K562 (cell line): ENCODE results near the gene SCG3. TPM values are rescaled to one million over a fixed set of nuclear protein-coding genes. Genes with fewer than 3 reads are reported as not detected.
A peak's percentile ranks its signal among the peaks of the same experiment; 100 is the strongest.

ENCODE experiments used
- ATAC-seq: fragments of 200-7000 bp; cut with Tn5 transposase; 3 replicates; pipeline ENCODE4 v1.9.1; 2020; ENCODE audit warnings: moderate library complexity
- BruUV-seq: library from RNA; stranded (reverse); fragments of 400-500 nt; replicated peaks from 2 replicates; lab custom pipeline; 2021; lab: Mats Ljungman, UMichigan
- CTCF ChIA-PET: fragments of 300-600 bp; formaldehyde crosslinking; extraction: SDS; loops from one replicate; lab custom pipeline; 2021; ENCODE audit warnings: low intra/inter-chr PET ratio; lab: Yijun Ruan, JAX
- POLR2A ChIA-PET: fragments of 300-600, 350-650 bp; sonication (Branson Sonifier 250); formaldehyde crosslinking; extraction: SDS; loops from one replicate; lab custom pipeline; 2021; ENCODE audit warnings: antibody characterized with exemption, inconsistent platforms; lab: Yijun Ruan, JAX
- DNase-seq, 4 experiments: peaks; one replicate each; pipeline versions ENCODE4 v3.0.0 to v3.0.0-alpha.2; 2011 to 2018; ENCODE audit warnings: low spot score in 3 of 4, mixed read lengths in 3 of 4; ENCODE audit errors: extremely low read depth in 1 of 4
- FAIRE-seq: peaks from 2 replicates; lab custom pipeline; 2011; peaks lifted over from hg19 to GRCh38; lab: Jason Lieb, UNC
- H2AFZ ChIP-seq: 2 replicates; pipeline ENCODE4 v1.6.0; 2011; ENCODE audit warnings: low read depth, low read length, control low read depth, inconsistent platforms
- H3K27ac ChIP-seq: fragments of 200-600 bp; 3 replicates; pipeline ENCODE4 v1.8.0; 2011; ENCODE audit warnings: low read depth, mild to moderate bottlenecking, control low read depth, inconsistent platforms, low read length, moderate library complexity, mixed read lengths; ENCODE audit errors: extremely low read depth
- H3K27me3 ChIP-seq, 2 experiments: fragments of 300-600 bp in 1 of 2; 2 replicates in 1 of 2; 3 replicates in 1 of 2; pipeline versions ENCODE4 v1.6.0 to v1.8.0; 2011; ENCODE audit warnings: inconsistent platforms in 2 of 2, low read length in 2 of 2, mild to moderate bottlenecking in 1 of 2, mixed read lengths in 1 of 2, moderate library complexity in 1 of 2; ENCODE audit not compliant: control insufficient read depth in 2 of 2, insufficient read depth in 2 of 2
- H3K36me3 ChIP-seq: fragments of 300-600 bp; 3 replicates; pipeline ENCODE4 v1.8.0; 2011; ENCODE audit warnings: mild to moderate bottlenecking, low read length, inconsistent platforms; ENCODE audit not compliant: control insufficient read depth, insufficient read depth
- H3K4me1 ChIP-seq, 2 experiments: fragments of 200-600 bp in 1 of 2; replicated peaks in 1 of 2; 2 replicates in 1 of 2; 3 replicates in 1 of 2; pipeline versions ENCODE4 v1.5.1 to v1.8.0; 2011; ENCODE audit warnings: inconsistent platforms in 2 of 2, low read length in 2 of 2, mild to moderate bottlenecking in 1 of 2, mixed read lengths in 1 of 2, moderate library complexity in 1 of 2; ENCODE audit not compliant: control insufficient read depth in 2 of 2, insufficient read depth in 2 of 2
- H3K4me2 ChIP-seq: 2 replicates; pipeline ENCODE4 v1.6.1; 2011; ENCODE audit warnings: low read length, control low read depth, inconsistent platforms, mixed read lengths; ENCODE audit not compliant: insufficient read depth
- H3K4me3 ChIP-seq: fragments of 200-600 bp; sonication (generic), shearing (Covaris generic); 2 replicates; pipeline ENCODE4 v1.5.1; 2016; ENCODE audit warnings: control low read depth, inconsistent platforms
- H3K79me2 ChIP-seq: fragments of 200-600 bp; 3 replicates; pipeline ENCODE4 v1.8.0; 2011; ENCODE audit warnings: low read length, inconsistent platforms; ENCODE audit not compliant: control insufficient read depth, insufficient read depth
- H3K9ac ChIP-seq, 2 experiments: 2 replicates each; pipeline versions ENCODE4 v1.6.0 to v1.6.1; 2011; ENCODE audit warnings: low read depth in 2 of 2, low read length in 2 of 2, control low read depth in 1 of 2, inconsistent platforms in 1 of 2, mild to moderate bottlenecking in 1 of 2, mixed read lengths in 1 of 2; ENCODE audit not compliant: insufficient read depth in 1 of 2
- H3K9me1 ChIP-seq: one replicate; pipeline ENCODE4 v1.6.0; 2011; ENCODE audit warnings: inconsistent platforms, mild to moderate bottlenecking, low read length, moderate library complexity; ENCODE audit not compliant: control insufficient read depth, insufficient read depth
- H3K9me3 ChIP-seq: replicated peaks from 2 replicates; pipeline ENCODE4 v1.5.1; 2011; ENCODE audit warnings: low read depth, low read length, inconsistent platforms; ENCODE audit not compliant: control insufficient read depth, insufficient read depth
- H4K20me1 ChIP-seq: replicated peaks from 2 replicates; pipeline ENCODE4 v1.6.1; 2011; ENCODE audit warnings: low read length, inconsistent platforms, mixed read lengths; ENCODE audit not compliant: control insufficient read depth, insufficient read depth
- RAD21 ChIP-seq, 2 experiments: fragments of 250-450 bp in 1 of 2; fragments of 450-650 bp in 1 of 2; sonication (Bioruptor Pico) in 1 of 2; formaldehyde crosslinking in 1 of 2; IDR thresholded peaks in 1 of 2; conservative IDR thresholded peaks in 1 of 2; 2 replicates each; pipeline versions ENCODE4 v1.4.0 to v1.8.0; 2020 to 2022; ENCODE audit warnings: mild to moderate bottlenecking in 2 of 2, moderate library complexity in 1 of 2
- TEAD4 ChIP-seq, 2 experiments: sonication (generic) in 1 of 2; formaldehyde crosslinking in 1 of 2; IDR thresholded peaks; 2 replicates each; pipeline versions ENCODE4 v1.6.1 to v1.8.0; 2012 to 2022; ENCODE audit warnings: borderline replicate concordance in 1 of 2, inconsistent platforms in 1 of 2, low read length in 1 of 2, mild to moderate bottlenecking in 1 of 2, missing genetic modification reagents in 1 of 2
- WGBS: fragments of 100-300 bp; shearing (Covaris generic); methylation state at CpG from one replicate; pipeline ENCODE4 v1.1.6; 2016; ENCODE audit warnings: low coverage, mixed read lengths; ENCODE audit not compliant: insufficient coverage; ENCODE audit errors: missing lambda C conversion rate; 5-methylcytosine and 5-hydroxymethylcytosine counted together
- in situ Hi-C: fragments of 300-500 bp; cut with MboI; formaldehyde crosslinking; loops from 4 replicates; pipeline ENCODE4 v1.15.0; 2018; ENCODE audit warnings: inconsistent platforms, mixed read lengths
- intact Hi-C: fragments of 100-400 bp; cut with micrococcal nuclease; formaldehyde crosslinking; loops from 2 replicates; pipeline ENCODE4 v1.14.2; 2022
- polyA plus RNA-seq, 8 experiments: library from polyadenylated mRNA; depleted of rRNA in 4 of 8; stranded (reverse) in 5 of 8; unstranded in 3 of 8; fragments of >200 nt; fragmentation: Nextera tagmentation in 2 of 8; fragmentation: Illumina TruSeq in 1 of 8; extraction: Ambion mirVana in 2 of 8; extraction: Trizol in 1 of 8; gene quantifications; 2 replicates each; pipeline versions ENCODE4 v1.2.1 to v1.2.3, GENCODE V29; 2011 to 2014; ENCODE audit warnings: inconsistent platforms in 1 of 8, missing spikeins in 1 of 8
- total RNA-seq, 7 experiments: library from RNA; depleted of rRNA in 6 of 7; stranded (reverse); fragments of >200 nt in 6 of 7; fragmentation: Illumina TruSeq in 2 of 7; extraction: Trizol in 2 of 7; gene quantifications; 2 replicates each; pipeline versions ENCODE4 v1.2.1 to v1.2.3, GENCODE V29; 2011 to 2021; ENCODE audit warnings: low replicate concordance in 1 of 7
- TF ChIP-seq, protein P1 (sequence below): fragments of 450-650 bp; IDR thresholded peaks from 2 replicates; pipeline ENCODE4 v1.6.1; 2016
- TF ChIP-seq, protein P2 (sequence below), 3 experiments: IDR thresholded peaks in 2 of 3; conservative IDR thresholded peaks in 1 of 3; 2 replicates each; pipeline ENCODE4 v1.5.1; 2011 to 2012; ENCODE audit warnings: low read length in 3 of 3, mild to moderate bottlenecking in 3 of 3, control low read depth in 2 of 3, improper control_type of control experiment in 1 of 3, inconsistent platforms in 1 of 3, low read depth in 1 of 3, mixed read lengths in 1 of 3, moderate library complexity in 1 of 3; ENCODE audit not compliant: insufficient read depth in 2 of 3
- TF ChIP-seq, protein P3 (sequence below), 2 experiments: IDR thresholded peaks; 2 replicates each; pipeline ENCODE4 v1.6.1; 2011; ENCODE audit warnings: borderline replicate concordance in 1 of 2, control low read depth in 1 of 2, low read depth in 1 of 2, low read length in 1 of 2, mild to moderate bottlenecking in 1 of 2, mixed read lengths in 1 of 2, moderate library complexity in 1 of 2; ENCODE audit not compliant: insufficient read depth in 1 of 2, insufficient read length in 1 of 2, poor library complexity in 1 of 2, severe bottlenecking in 1 of 2; ENCODE audit errors: extremely low read depth in 1 of 2

Gene SCG3
- total and polyA plus RNA-seq, 9 of the 15 experiments (the other 6 are each of a cell fraction or from before 2014, with no cell fraction given): 13.0 to 43.8 (median 21.0) TPM

DNA sequence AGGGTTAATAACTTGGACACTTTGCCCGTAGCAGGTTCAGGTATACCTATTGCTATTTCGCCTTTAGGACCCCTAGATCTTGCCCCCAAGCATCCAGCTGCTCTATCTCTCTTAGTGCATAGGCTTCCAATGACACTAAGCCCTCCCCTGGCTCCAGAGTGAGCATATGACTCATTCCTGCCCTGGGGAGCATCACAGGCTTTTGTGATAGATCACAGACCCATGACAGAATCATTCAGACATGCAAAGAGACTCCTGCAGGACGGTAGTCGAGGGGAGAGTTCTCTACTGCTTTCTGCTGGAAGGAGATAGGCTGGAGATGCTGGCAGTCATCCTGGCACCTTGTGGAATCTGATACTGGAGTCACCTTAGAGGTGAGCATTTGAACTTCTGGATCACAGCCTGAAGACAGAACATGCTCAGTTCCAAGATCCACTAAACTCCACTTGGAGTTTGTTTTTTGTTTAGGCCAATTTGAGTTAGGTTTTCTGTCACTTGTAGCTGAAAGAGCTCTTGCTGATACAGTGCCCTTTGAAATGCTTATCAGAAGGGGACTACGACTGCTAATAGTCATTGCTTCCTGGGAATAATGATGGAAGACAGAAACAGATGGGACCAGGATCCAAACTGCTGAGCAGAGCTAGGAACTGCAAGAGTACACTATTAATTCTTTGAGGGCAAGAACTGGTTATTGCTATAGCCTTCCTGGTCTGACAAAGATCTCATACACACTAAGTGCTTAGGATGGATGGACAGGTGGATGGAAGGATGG is 45.2 kb downstream of the SCG3 start (continued):
- TF ChIP-seq, protein P1, sequence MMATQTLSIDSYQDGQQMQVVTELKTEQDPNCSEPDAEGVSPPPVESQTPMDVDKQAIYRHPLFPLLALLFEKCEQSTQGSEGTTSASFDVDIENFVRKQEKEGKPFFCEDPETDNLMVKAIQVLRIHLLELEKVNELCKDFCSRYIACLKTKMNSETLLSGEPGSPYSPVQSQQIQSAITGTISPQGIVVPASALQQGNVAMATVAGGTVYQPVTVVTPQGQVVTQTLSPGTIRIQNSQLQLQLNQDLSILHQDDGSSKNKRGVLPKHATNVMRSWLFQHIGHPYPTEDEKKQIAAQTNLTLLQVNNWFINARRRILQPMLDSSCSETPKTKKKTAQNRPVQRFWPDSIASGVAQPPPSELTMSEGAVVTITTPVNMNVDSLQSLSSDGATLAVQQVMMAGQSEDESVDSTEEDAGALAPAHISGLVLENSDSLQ: peak; percentile 88

DNA sequence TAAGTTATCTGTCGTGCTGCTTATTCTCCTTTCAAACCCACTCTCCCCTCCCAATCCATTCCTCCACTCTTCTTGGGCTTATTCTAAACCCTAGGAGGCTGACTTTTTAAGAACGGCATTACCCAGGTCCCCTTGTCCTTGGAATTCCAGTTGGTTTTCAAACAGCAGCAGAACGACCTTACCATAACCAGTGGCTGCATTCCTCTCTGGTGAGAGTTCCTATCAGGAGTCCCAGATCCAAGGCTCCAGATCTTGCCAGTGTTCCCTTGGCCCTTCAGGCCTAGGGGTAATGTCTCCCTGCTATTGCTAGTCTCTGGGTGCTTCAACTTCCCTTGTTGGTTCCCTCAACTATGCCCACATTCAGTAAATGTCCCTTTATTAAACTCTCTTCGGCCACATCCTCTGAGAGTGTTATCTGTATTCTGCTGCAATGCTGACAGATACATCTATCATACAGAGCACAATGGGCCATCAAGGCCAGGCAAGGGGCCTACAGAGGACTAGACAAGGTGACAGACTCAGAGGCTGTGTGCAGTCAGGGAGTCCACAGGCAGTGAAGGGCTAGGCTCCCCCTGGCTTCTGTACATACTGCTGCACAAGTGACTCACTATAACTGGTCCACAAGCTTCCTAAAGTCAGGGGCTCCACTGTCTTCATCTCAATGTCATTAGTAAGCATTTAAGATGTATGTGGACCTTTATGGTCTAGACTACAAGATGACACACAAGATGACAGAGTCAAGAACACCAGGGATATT is 46.0 kb downstream of the SCG3 start:
- 50% methylated on average over 4 of the region's 4 CpGs for WGBS
- peaks cover 5% of the 10 kb centered on the region; the same call in 2 of the 3 replicates for H3K36me3 ChIP-seq
- no TSS peak for BruUV-seq
- H3K4me2 ChIP-seq: no peak overlapping the region
- H3K9me1 ChIP-seq: no peaks in the 10 kb centered on the region
- POLR2A ChIA-PET: interaction anchor here (1.0 kb wide), 1 partner anchor 21 kb away, joined by 3 read pairs; no protein-coding TSS in a partner anchor
- peaks cover 0 to 39% of the 10 kb centered on the region in 2 experiments; a peak in 4 of 5 replicates for H3K4me1 ChIP-seq
- H4K20me1 ChIP-seq: no peaks in the 10 kb centered on the region
- no peaks in the 10 kb centered on the region for H3K9me3 ChIP-seq
- intact Hi-C loops: loop anchor here (2.0 to 5.0 kb wide), 2 partner anchors 40 to 77 kb away; no protein-coding TSS in a partner anchor
- H3K27ac ChIP-seq: no peak overlapping the region; the same call in 2 of the 3 replicates
- ATAC-seq (peak; percentile 94), FAIRE-seq (peak; percentile 74), DNase-seq (peak in 3 of 4 experiments; percentile 29 to 74 (median 61))
- CTCF ChIA-PET: no interaction called here
- H3K27me3 ChIP-seq: no peaks in the 10 kb centered on the region
- in situ Hi-C loops: no loop called here
- peaks cover 8% of the 10 kb centered on the region; the same call in 2 of the 3 replicates for H3K79me2 ChIP-seq
- H3K9ac ChIP-seq: no peak overlapping the region; a peak in 1 of 4 replicates
- peak overlapping the region; percentile 41; the same call in 1 of the 2 replicates for H2AFZ ChIP-seq
- no peak overlapping the region for H3K4me3 ChIP-seq
- no peak for TF ChIP-seq TEAD4 (IDR thresholded peaks at IDR 0.05; ENCODE audit: low read length)
- no peak for TF ChIP-seq TEAD4 (CRISPR knock-in tag; IDR thresholded peaks at IDR 0.05; ENCODE audit: borderline replicate concordance)
- TF ChIP-seq, protein P2, sequence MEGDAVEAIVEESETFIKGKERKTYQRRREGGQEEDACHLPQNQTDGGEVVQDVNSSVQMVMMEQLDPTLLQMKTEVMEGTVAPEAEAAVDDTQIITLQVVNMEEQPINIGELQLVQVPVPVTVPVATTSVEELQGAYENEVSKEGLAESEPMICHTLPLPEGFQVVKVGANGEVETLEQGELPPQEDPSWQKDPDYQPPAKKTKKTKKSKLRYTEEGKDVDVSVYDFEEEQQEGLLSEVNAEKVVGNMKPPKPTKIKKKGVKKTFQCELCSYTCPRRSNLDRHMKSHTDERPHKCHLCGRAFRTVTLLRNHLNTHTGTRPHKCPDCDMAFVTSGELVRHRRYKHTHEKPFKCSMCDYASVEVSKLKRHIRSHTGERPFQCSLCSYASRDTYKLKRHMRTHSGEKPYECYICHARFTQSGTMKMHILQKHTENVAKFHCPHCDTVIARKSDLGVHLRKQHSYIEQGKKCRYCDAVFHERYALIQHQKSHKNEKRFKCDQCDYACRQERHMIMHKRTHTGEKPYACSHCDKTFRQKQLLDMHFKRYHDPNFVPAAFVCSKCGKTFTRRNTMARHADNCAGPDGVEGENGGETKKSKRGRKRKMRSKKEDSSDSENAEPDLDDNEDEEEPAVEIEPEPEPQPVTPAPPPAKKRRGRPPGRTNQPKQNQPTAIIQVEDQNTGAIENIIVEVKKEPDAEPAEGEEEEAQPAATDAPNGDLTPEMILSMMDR (IDR thresholded peaks at IDR 0.05 in 2 of 3, conservative IDR thresholded peaks at IDR 0.05 in 1 of 3; ENCODE audit: insufficient read depth in 2 of 3, low read depth in 1 of 3, low read length in 3 of 3): peak; percentile 54 to 57 (median 56)
- TF ChIP-seq, protein P3, sequence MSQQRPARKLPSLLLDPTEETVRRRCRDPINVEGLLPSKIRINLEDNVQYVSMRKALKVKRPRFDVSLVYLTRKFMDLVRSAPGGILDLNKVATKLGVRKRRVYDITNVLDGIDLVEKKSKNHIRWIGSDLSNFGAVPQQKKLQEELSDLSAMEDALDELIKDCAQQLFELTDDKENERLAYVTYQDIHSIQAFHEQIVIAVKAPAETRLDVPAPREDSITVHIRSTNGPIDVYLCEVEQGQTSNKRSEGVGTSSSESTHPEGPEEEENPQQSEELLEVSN (IDR thresholded peaks at IDR 0.05; ENCODE audit: borderline replicate concordance in 1 of 2, extremely low read depth in 1 of 2, insufficient read depth in 1 of 2, insufficient read length in 1 of 2, low read depth in 1 of 2, low read length in 1 of 2, poor library complexity in 1 of 2, severe bottlenecking in 1 of 2): no peak
- TF ChIP-seq RAD21 (CRISPR knock-in tag; conservative IDR thresholded peaks at IDR 0.05 in 1 of 2, IDR thresholded peaks at IDR 0.05 in 1 of 2): peak; percentile 20 to 66; a peak in 2 of 4 replicates
